Activated CD8-positive, alpha-beta memory T cell treated with anti-CD3 and anti-CD28 coated beads, Interleukin-2, amount 50 U/mL, for 1 hour (primary cell): Measurements from ENCODE around the gene ADCY7.

Source experiments
- DNase-seq: peaks from one replicate; pipeline ENCODE4 v3.0.0-alpha.2; 2020; ENCODE audit errors: extremely low read depth

The ADCY7 gene

DNA sequence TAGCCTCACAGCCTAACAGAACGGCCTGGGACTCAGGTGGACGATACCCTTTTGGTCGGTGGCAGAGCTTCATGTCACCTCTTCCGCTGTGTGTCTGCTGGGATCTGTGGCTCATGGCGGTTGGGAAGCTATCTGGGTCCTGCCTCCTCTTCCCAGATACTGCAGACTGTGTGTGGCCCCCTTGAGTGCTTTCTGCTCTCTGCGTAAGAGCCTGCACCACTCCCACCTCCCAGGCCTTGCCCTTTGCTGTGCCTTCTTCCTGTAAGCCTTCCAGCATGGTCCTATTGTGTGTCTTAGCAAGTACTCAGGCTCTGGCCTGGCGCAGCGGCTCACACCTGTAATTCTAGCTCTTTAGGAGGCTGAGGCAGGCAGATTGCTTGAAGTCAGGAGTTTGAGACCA, 17.5 kb upstream of the ADCY7 start:
- DNase-seq: no peak

DNA sequence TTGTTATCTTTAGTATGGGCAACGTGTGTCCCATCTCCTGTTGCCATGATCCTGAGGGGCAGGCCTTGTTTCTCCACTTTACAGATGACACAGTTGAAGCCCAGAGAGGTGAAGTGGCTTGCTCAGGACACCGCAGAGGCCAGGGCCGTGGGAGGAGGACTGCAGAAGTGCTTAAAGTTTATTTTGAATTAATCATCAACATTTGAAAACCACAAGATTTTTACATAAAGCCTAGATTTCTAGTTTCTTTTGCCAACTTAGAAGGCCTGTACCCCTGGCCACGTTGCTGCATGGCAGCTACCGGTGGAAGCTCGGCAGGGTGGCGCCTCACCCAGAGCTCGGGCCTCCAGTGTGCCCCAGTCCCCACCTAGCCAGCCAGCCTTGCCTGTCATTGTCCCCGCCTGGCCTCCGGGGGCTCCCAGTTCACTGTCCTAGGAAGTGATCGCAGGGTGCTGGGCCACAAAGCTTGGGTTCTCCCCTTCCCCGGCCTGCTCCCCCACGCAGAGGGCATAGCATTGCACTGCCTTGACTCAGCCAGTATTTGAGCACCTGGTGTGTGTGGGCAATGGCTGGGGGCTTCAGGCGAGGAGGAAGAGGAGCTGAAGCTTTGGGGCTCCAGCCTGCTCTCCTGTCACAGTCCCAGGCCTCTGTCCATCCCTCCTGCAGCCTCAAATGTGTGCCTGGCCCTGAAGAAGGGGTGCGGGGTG, 14.8 kb upstream of the ADCY7 start:
- DNase-seq: no peak

DNA sequence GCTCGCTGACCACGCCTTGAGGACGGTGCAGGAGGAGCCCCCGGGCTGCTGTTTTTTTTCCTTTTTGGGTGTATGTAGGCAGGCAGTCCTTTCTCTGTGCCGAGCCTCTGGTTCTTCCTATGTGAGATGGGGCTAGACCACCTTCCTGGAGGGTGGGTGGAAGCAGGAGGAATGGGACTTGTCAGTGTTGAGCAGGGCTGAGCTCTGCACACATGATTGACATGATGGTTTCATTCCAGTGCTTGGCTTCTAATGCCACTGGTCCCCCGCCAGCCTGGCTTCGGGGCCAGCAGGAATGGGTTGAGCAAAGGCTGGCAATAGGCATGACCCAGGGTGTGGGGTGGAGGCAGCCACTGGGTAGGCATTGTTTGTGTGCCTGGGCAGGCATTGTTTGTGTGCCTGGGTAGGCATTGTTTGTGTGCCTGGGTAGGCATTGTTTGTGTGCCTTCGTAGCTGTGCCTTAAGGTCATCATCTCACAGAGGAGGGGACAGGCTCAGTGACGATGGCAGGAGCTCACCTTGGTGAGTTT, 14.2 kb upstream of the ADCY7 start:
- DNase-seq: no peak

DNA sequence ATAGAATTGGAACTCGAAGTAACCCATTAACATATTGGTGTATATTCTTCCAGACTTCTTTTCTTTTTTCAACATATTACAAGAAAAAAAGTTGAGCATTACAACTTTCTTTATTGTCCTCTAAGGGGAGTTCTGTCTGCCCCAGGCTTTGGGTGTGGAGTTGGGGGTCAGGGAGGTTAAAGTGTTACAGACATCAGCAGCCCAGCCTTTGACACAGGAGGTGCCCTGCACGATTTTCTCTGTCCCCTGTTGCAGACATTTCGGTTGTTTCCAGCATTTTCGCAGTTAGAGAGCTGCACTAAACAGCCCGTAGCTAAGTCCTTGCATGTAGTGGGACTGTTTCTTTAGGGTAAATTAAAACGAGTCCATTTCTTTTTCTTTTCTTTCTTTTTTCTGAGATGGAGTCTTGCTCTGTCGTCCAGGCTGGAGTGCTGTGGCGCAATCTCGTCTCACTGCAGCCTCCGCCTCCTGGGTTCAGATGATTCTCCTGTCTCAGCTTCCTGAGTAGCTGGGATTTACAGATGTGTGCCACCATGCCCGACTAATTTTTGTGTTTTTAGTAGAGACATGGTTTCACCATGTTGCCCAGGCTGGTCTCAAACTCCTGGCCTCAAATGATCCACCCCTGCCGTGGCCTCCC, 13.4 kb upstream of the ADCY7 start:
- no peak for DNase-seq

DNA sequence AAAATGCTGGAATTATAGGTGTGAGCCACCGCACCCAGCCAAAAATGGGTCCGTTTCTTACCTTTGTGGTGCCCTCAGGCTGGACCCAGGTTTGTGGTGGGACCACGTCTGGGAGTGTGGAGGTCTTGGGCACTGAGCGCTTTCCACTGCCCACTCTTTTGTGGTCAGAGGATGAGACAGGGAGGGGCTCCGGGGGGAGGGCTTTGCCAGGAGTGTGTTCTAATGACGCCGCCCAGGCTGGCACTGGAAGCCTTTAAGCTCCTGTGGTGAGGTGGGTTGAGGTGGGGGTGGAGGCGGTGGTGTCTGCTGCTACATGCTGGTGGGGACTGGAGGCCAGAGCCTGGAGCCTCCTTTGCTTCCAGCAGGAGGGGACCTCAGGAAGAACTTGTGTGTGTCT, 12.8 kb upstream of the ADCY7 start:
- DNase-seq: no peak

DNA sequence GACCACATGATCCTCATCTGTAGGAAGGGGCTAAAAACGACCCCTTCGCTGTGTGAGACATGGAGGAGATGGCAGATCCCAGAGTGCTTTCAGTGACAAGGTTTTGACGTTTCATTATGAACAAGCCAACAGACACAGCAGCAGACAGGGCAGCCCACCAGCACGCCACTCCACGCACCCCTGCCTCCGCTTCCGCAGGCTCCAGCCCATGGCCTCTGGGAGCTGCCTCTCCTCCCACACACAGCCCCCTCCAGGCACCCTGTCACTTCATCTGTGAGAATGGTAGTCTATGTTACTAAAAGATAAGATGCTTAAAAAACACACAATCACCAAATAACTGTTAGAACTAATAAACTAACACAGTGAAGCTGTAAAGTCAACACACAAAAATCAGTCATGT, 12.3 kb upstream of the ADCY7 start:
- no peak for DNase-seq

DNA sequence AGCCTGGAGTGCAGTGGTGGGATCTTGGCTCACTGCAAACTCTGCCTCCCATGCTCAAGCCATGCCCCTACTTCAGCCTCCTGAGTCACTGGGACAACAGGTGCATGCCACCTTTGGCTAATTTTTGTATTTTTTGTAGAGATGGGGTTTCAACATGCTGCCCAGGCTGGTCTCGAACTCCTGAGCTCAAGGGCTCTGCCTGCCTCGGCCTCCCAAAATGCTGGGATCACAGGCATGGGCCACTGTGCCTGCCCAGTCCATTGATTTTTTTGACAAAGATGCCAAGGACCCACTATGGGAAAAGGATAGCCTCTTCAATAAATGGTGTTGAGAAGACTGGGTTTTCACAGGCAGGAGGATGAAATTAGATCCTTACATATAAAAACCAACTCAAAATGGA, 10.8 kb upstream of the ADCY7 start:
- DNase-seq: no peak

DNA sequence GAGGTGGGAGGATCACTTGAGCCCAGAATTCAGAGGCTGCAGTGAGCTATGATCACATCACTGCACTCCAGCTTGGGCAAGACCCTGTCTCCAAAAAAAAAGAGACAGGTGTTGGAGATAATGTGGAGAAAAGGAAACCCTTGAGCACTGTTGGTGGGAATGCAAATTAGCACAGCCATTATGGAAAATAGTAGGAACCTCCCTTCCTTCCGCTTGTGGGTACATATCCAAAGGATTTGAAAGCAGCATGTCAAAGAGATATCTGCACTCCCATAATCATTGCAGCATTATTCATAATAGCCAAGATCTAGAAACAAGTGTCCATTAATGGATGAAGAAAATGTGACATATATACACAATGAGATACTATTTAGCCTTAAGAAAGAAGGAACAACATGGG, 9.7 kb upstream of the ADCY7 start:
- no peak for DNase-seq

DNA sequence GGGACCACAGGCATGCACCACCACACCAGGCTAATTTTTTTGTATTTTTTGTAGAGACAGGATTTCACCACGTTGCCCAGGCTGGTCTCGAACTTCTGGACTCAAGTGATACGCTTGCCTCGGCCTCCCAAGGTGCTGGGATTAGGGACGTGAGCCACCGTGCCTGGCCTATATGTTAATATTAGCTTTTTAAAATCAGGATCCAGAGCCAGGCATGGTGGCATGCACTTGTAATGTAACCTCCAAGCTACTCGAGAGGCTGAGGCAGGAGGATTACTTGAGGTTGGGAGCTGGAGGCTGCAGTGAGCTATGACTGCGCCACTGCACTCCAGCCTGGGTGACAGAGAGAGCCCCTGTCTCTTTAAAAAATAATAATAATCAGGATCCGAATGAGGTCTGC, 8.5 kb upstream of the ADCY7 start:
- no peak for DNase-seq

DNA sequence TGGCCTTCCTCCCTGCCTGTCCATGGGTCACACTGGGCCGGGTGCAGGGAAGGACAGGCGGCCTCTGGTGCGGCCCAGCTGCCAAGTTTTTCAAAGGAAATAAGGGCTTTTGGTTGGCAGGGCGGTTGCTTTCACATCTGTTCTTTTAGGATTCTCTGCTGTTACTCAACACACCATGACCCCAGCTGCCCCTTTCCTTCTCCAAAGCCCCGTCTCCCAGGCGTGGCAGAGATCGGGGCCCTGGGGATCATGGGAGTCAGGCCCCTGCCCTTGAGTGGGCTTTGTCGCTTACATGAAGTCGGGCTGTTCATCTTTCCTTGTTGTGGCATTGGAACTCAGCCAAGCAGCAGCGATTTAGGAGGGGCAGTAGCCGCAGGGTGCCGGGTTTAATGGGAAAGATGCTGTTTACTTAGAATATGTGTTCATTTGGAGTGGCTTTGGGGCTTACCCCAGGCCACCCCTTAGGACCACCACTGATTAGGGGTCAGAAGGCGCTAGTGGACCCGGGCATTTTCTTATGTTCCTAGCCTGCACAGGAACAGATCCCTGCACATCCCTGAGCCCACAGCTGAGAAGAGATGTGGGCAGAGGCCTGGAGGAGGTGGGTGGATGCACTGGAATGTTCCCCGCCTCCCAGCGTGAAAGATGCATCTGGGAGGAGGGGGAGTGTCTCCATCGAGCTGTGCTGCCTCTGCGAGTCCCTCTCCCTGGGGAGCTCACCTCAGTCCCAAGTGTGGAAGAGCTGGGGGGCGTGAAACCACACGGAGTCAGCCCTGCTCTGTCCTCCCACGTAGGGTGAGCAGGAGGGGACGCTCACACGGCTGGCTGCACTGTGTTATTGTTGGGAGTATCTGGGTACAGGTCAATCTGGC, 6.8 kb upstream of the ADCY7 start:
- no peak for DNase-seq

DNA sequence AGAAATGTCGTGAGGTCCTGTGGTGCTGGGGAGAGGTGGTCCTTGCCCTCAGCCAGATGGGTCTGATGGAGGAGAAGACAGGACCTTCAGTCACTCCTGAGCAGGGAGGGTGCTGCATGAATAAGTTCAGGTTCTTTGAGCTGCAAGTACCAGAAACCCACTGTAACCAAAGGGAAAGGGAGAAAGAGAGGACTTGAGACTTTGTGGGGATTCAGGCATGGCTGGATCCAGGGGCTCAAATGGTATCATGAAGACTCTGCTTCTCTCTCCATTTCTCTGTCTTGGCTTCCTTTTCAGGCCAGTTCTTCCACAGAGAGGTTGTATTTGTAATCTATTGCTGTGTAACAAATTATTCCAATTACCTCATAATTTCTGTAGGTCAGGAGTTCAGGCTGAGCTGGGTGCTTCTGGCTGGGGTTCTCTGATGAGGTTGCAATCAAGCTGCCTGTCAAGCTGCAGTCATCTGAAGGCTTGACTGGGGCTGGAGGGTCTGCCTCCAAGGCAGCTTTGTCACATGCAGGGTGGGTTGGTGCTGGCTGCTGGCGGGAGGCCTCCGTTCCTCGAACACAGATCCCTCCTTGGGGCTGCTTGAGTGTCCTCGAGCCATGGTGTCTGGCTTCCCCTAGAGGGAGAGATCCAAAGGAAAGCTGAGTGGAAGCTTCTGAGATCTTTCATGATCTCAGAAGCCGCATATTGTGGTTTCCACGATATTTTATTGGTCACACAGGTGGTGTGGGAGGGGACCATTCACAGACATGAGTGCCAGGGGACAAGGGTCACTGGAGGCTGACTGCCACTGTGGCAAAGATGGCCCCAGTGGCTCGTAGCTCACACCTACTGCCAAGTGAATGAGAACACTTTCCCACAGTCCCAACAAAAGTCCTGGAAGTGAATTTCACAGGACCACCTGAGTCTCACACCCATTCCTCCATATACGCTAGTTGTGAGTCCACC, 5.9 kb upstream of the ADCY7 start:
- no peak for DNase-seq

DNA sequence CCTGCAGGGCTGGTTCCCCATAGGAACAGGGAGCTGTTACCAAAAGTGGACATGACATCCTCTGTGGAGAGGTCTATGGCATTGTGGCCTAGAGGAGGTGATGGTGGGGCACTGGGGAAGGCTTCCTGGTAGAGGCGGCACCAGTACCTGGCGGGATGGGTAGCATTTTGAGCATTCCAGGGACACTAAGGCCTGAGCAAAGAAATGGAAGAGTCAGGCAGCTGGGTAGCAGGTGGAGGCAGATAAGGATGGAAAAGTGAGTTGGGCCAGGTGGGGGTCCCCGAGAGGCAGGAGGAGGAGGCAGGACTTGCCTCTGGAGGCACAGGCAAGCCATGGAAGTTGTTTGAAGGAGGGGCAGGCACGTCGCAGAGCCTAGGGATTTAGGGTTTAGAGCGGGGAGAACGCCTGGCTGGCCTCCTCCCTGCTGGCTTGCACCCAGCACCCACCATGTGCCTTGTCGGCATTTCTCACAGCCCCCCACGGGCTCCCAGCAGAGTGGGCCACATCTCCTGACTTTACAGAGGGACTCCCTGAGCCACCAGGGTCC, 5.1 kb upstream of the ADCY7 start:
- no peak for DNase-seq

DNA sequence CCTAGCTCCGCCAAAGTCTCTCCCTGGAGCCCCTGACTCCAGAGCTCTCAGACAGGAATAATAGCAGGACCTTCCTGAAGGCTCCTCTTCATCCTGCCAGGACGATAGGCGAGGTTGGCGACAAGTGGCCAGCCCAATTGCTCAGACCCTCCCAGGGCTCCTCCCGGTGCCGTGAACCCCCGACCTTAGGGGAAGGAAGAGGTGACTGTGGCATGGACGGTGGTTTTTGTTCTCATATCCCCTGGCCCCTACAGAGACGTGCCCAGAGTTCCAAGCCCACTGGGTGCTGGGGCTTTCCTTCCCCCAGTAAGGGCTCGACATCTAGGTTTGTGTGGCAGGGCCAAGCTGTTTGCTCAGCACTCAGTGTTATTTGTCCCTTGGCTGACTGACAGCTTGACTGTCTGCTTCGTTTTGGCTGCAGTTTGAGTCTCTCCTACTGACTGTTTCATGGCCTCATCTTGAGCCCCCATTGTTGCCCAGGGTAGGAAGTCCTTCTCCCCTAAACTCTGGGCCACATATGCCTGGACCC, 4.6 kb upstream of the ADCY7 start:
- no peak for DNase-seq

DNA sequence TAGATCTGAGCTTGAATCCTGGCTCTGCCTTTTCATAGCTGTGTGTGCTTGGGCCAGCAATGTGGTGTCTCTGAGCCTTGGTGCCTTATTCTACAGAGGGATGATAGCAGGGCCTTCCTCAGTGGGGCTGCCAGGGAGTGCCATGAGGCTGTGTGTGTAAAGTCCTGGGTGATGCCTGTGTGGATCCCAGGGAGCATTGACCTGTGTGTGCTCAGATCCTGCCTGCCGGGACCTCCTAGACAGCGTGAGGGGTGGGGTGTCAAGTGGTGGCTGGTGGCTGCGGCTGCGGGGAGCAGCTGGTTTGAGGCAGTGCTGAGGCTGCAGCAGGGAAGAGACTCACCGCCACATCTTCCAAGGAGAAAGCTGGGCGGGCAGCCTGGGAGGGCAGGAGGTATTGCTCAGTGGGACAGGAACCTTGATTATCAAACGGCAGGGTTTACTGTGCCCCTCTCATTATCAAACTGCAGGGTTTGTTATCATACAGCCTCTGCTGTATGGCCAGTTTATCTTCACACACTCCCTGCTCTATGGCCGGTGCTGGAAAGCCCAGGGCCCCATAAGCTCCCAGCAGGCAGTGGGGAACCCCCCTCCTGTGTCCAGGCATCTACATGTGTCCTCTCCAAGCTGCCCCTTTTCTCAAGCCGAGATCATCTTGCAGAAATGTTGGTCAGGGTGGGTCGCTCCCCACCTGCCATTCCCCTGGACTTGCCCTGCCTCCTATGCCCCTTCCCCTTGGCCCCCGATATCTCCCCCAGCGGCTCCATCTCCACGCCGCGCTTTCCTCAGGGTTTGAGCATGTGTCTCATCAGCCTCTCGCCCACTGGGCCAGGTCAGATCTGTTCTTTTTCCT, 3.1 kb upstream of the ADCY7 start:
- DNase-seq: no peak

DNA sequence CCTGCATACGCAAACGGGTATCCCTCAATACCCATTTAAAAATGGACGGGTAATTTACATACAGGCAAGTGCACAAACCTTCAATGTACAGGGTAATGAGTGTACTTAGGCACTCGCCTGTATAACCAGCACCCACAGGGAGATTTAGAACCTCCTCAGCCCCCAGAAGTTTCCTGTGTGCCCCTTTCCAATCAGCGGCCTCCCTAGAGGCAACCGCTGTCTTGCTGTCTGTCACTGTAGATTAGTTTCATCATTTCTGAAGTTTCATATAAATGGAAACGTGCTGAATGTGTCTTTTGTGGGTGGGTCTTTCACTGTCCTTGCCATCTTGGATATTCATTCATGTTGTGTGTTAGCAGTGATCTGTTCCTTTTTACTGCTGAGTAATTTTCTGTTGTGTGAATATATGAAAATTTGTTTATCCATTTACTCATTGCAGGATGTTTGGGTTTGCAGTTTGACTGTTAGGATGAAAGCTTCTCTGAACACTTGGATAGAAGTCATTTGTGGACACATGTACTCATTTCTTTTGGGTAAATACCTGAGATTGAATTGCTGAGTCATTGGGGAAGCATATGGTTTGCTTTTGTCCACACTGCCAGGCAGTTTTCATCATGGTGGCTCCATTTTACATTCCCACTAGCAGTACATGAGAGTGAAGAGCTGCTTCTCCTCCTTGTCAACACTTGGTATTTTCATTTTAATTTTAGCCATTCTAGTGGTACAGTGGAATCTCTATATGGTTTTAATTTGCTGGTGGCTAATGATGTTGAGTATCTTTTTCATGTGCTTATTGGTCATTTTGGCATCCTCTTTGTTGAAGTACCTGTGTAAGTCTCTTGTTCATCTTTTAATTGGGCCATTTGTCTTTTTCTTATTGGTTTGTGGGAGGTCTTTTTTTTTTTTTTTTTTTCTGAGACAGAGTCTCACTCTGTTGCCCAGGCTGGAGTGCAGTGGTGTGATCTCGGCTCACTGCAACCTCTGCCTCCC, 2.1 kb upstream of the ADCY7 start:
- no peak for DNase-seq

DNA sequence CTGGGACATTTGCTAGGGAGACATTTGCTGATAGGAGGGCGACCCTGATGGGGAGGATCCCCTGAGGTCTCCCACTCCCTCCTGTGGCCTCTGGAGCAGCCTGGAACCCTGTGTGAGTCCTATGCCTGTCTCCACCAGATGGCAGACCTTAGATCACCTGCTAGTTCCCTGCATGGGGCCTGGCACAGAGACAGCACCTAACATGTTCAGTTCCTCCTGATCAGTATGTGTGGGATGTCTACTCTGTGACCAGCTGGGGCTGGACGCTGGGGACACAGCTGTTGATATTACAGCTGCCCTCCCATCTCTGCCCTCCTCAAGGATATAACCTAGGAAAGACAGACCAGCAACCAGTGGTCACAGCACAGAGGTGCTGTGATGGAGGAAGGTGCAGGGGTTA, 1.1 kb upstream of the ADCY7 start:
- DNase-seq: no peak

DNA sequence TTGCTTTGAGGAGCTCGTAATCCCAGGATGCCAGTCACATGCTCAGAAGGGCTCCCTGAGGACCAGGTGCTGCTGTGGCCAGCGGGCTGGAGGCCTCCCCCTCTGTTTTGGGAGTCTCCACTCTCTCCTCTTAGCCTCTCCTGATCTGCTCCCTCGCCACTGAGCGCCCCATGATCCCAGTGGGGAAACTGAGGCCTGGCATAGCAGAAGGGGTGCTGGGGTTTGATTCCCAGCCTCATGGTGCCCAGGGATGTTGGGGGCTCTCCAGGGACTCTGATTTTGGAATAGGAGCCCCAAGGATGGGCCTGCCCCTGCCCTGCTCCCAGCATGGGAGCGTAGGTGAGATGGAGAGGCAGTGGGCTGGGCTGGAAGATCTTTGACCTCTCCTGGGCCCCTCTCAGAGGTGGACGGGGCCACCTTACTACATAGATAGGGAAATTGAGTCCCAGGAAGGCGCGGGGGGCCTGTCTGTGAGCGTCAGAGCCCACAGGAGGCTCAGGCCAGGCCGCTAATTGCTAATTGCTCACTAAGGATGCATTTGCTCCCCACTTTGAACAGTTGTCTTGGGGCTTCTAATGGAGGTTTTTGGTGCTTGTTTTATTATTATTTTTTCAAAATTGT, 525 bp upstream of the ADCY7 start:
- DNase-seq: no peak

DNA sequence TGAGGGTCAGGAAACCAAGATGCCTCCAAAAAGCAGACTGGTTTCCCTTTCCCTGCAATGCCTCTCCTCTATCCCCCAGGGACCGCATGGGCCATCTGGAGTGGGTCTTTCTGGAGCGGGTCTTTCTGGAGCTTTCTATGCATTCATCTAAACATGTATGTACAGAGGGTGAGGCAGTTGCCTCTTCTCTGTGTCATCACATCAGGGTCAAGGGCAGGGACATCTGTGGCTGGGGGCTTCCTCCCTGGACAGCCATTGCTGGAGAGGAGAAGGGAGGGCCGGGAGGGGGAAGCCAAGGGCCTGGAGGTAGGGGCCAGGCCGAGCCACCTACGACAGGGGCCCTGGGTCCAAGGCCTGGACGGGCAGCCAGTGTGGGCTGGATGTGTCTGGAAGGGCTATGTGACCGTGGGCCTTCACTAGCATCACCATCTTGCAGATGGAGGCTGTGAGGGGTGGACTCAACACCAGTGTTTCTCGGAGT, 840 bp downstream of the ADCY7 start:
- no peak for DNase-seq
